Motor neuron (in vitro differentiated cells): ENCODE results near the gene DHCR24. TPM values are rescaled to one million over a fixed set of nuclear protein-coding genes. Genes with fewer than 3 reads are reported as not detected.

Experiments
- ATAC-seq, 8 experiments: fragments of 200-7000 bp; cut with Tn5 transposase; replicated peaks in 6 of 8; 2 replicates each; pipeline ENCODE4 v1.8.0; 2021; ENCODE audit warnings: mild to moderate bottlenecking in 8 of 8, moderate library complexity in 8 of 8
- H3K27ac ChIP-seq, 2 donors: fragments of 250-450 bp; sonication (Bioruptor Pico); 2 replicates each; pipeline ENCODE4 v1.9.0; 2021; ENCODE audit warnings: antibody characterized with exemption in 2 of 2, mild to moderate bottlenecking in 2 of 2, moderate library complexity in 1 of 2
- H3K4me1 ChIP-seq, 2 donors: fragments of 250-450 bp; sonication (Bioruptor Pico); replicated peaks in 1 of 2; 2 replicates each; pipeline ENCODE4 v1.6.1; 2021; ENCODE audit warnings: antibody characterized with exemption in 2 of 2, mild to moderate bottlenecking in 2 of 2, moderate library complexity in 1 of 2
- H3K4me3 ChIP-seq, 5 donors: fragments of 250-450 bp; sonication (Bioruptor Pico); 2 replicates each; pipeline ENCODE4 v1.9.0; 2021; ENCODE audit warnings: antibody characterized with exemption in 5 of 5, mild to moderate bottlenecking in 5 of 5, moderate library complexity in 4 of 5
- WGBS, 10 experiments: fragments of 450-650 bp; shearing (Covaris generic); methylation state at CpG; one replicate each; pipeline ENCODE4 v1.0.0; 2022; 5-methylcytosine and 5-hydroxymethylcytosine counted together
- in situ Hi-C, 9 experiments: fragments of 400-800 bp; cut with MboI; loops; one replicate each; pipeline ENCODE4 v1.15.0; 2021; ENCODE audit warnings: low sequenced_read_pairs in 9 of 9, low pct_unique_long_range_greater_than_20kb in 2 of 9; ENCODE audit not compliant: unreplicated experiment in 9 of 9
- total RNA-seq, 8 experiments: library from RNA; unstranded; fragments of 300-600 nt; gene quantifications; 2 replicates each; pipeline versions ENCODE4 v1.2.3 to v1.2.4, GENCODE V29; 2022

Gene DHCR24
- total RNA-seq, 8 experiments from 2014 or later, result 10.0 to 155 (median 66.3) TPM

GRCh38 chr1:54814571-54814970, 72.4 kb downstream of the DHCR24 start:
- peaks cover 0 to 6% of the 10 kb centered on the region in 2 donors for H3K4me1 ChIP-seq
- no peak overlapping the region for H3K27ac ChIP-seq
- WGBS, 10 experiments, result 83 to 89% (median 89%) methylated on average over 3 to 5 of the region's 5 CpGs; no CpG with 5 or more reads in 7 of the 10 experiments
- H3K4me3 ChIP-seq, result no peak overlapping the region
- in situ Hi-C loops, result loop anchor here in 4 of 9 experiments (25.0 kb wide), 4 partner anchors 152 to 952 kb away; partner anchors contain the start of genes TCEANC2 (in 3 of the 4) and TMEM59 (in 3 of the 4)
- ATAC-seq, result no peak

DNA sequence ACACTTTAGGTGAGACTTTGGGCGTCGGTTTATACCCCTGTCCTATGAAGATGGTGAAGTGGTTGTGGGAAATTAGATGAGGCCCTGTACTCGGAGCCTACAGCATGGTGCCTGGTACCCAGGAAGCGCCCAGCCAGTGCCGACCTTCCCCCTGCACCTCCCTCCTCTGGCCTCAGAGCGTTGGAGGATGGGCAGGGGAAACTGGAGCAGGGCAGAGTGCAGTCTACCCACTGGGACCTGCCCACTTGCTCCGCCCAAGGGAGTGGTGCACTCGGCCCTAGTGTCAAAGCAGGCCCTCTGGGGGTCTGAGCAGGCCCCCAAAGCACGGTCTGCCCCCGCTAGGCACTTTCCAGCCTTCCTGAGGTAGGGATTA, 72.9 kb downstream of the DHCR24 start:
- WGBS, 10 experiments, result 5 to 100% (median 84%) methylated on average over 1 to 8 of the region's 10 CpGs; no CpG with 5 or more reads in 4 of the 10 experiments
- ATAC-seq, result no peak
- H3K4me3 ChIP-seq, result no peak overlapping the region
- no peak overlapping the region for H3K27ac ChIP-seq
- H3K4me1 ChIP-seq, result peaks cover 0 to 6% of the 10 kb centered on the region in 2 donors
- in situ Hi-C loops, result loop anchor here in 4 of 9 experiments (25.0 kb wide), 4 partner anchors 152 to 952 kb away; partner anchors contain the start of genes TCEANC2 (in 3 of the 4) and TMEM59 (in 3 of the 4)

DNA sequence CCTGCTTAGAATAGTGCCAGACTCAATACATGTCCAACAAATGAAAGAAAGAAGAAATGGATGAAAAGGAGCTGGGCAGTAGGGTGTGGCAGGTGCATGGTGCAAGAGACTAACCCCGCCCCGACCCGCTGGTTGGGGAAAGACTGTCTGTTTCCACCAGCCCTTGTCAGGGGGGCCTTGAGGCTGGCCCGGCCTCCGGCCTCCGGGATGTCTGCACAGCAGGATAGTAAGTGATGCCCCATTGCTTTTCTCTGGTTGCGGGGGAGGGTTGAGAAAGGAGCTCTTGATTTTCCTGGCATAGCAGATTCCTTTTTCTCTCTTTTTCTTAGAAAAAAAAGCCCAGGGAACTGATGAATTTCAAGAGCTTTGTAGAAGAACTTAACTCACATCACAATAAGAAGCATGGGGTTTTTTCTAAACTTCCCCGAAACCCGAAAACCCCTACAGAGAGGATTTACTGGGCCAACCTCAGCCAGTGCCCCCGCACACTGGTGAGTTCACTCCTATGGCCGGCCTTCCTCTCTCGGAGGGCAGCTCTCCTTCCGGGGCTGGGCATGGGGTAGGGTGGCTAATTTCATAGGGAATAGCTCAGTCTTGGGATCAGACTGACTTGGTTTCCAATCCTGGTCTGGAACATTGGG, 73.4 kb downstream of the DHCR24 start:
- H3K4me1 ChIP-seq, result peaks cover 0 to 6% of the 10 kb centered on the region in 2 donors
- in situ Hi-C loops, result loop anchor here in 4 of 9 experiments (25.0 kb wide), 4 partner anchors 151 to 951 kb away; partner anchors contain the start of genes TCEANC2 (in 3 of the 4) and TMEM59 (in 3 of the 4)
- ATAC-seq, result no peak
- H3K27ac ChIP-seq, result no peak overlapping the region
- no peak overlapping the region for H3K4me3 ChIP-seq
- WGBS, 10 experiments, result 37 to 100% (median 49%) methylated on average over 1 to 10 of the region's 13 CpGs; no CpG with 5 or more reads in 2 of the 10 experiments

DNA sequence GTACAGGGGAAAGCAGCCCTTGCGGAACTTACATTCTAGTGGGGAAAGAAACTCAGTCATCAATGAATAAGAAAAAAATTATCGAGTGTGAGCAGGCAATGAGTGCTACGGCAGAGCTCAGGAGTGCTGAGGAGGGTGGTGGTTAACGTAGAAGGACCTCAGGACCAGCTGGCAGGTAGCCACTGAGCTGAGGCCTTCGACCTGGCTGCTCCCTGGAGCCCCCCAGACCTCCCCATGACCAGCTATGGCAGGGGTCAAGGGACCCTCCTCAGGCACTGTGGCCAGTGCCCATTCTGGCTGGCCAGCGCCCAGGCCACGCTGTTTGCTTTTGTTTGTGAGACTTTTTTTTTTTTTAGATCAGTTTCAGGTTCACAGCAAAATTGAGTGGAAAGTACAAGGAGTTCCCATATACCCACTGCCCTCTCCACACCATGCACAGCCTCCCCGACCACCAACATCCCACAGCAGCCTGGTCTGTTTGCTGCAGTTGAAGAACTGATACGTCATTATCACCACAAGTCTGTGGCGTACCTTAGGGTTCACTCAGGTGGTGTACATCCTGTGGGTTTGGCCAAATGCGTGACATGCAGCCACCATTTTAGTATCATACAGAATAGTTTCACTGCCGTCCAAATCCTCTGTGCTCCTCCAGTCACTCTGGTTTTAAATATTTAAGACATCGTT, 74.1 kb downstream of the DHCR24 start:
- H3K27ac ChIP-seq, result no peak overlapping the region
- no peak for ATAC-seq
- peaks cover 0 to 6% of the 10 kb centered on the region in 2 donors for H3K4me1 ChIP-seq
- WGBS, 10 experiments, result 45 to 100% (median 74%) methylated on average over 3 to 11 of the region's 13 CpGs; no CpG with 5 or more reads in 1 of the 10 experiments
- H3K4me3 ChIP-seq, result no peak overlapping the region
- in situ Hi-C loops, result loop anchor here in 4 of 9 experiments (25.0 kb wide), 4 partner anchors 151 to 951 kb away; partner anchors contain the start of genes TCEANC2 (in 3 of the 4) and TMEM59 (in 3 of the 4)

DNA sequence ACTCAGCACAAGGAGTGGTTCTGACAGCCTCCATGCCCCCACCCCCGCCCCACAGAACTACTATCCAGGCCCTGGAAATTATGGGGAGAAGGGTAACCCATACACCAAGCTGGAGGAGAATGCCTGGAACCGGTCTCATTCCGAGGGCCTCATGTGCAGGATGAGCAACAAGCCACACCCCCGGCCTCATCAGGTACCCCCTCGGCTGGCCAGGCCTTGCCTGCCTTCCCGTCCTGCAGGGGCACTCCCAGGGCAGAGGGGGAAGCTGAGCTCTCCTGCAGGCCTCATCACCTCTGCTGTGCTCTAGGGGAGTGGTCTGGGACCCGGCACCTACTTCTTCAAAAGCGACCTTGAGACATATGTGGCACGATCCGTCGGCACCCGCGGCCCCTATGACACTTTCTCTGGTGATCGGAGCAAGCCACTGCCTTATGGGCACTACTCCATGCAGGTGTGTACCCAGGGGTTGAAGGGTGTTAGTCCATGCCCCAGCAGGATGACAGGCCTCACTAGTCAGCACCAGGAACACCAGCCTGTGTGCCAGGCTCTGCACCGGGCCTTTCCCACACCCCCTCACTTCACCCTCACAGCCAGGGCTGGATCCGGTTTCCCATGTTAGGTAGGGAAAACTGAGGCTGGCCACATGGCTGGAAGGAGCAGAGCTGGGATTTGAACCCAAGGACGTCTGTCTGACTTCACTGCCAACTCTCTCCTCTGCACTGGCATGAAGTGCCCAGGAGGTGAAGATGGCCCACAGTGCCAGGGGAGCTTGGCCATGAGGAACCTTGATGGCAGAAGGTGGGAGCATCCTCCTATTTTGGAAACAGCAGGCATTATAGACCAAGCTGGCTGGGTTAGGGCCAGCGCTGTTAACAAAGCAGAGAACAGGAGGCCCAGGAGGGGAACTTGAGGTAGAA, 75.0 kb downstream of the DHCR24 start:
- no peak overlapping the region for H3K27ac ChIP-seq
- ATAC-seq, result no peak
- H3K4me1 ChIP-seq, result peaks cover 0 to 6% of the 10 kb centered on the region in 2 donors
- 23 to 100% (median 73%) methylated on average over 1 to 13 of the region's 18 CpGs; no CpG with 5 or more reads in 2 of the 10 experiments for WGBS, 10 experiments
- no peak overlapping the region for H3K4me3 ChIP-seq
- in situ Hi-C loops, result loop anchor here in 4 of 9 experiments (25.0 kb wide), 4 partner anchors 150 to 950 kb away; partner anchors contain the start of genes TCEANC2 (in 3 of the 4) and TMEM59 (in 3 of the 4)

GRCh38 chr1:54811066-54811465, 75.9 kb downstream of the DHCR24 start:
- ATAC-seq, result no peak
- 63 to 96% (median 83%) methylated on average over 2 to 5 of the region's 5 CpGs; no CpG with 5 or more reads in 3 of the 10 experiments for WGBS, 10 experiments
- Histone ChIP-seq H3K4me3 (no peak overlapping the region), H3K4me1 (peaks cover 0 to 6% of the 10 kb centered on the region in 2 donors), H3K27ac (no peak overlapping the region)
- in situ Hi-C loops, result loop anchor here in 4 of 9 experiments (25.0 kb wide), 4 partner anchors 149 to 949 kb away; partner anchors contain the start of genes TCEANC2 (in 3 of the 4) and TMEM59 (in 3 of the 4)

DNA sequence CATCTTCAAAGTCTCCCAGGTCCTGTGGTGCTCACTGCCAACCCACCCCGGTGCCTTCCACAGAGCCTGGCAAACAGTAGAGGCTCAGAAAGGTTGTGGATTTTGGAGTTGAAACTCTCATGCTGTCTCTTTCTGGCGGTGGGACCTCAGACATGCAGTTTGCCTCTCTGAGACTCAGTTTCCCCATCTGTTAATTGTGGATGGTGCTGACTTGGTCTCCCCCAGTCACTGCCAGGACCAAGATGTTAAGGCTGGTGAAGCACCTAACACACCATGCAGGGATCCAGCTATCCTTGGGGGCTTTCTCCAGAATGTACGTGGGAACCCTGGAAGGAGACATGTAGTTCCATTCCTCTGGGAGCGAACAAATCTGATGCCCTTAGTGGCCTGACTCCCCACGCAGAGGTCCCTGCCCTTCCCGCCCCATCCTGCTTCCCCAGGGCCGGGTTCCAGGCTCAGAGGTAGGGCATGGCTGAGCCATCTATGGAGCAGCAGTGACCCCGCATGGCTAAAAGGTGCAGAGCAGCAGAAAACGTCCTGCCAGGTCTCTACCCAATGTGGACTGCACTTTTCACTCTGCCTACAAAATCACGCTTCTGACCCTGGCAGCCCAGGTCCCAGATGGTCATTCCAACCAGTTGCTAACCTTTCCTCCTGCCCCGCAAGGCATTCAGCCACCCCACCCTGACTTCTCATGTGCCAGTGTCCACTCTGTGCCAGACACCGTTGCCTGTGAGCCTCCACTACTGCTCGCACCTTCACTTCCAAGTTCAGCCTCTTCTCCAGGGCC, 76.6 kb downstream of the DHCR24 start:
- peaks cover 0 to 6% of the 10 kb centered on the region in 2 donors for H3K4me1 ChIP-seq
- H3K27ac ChIP-seq, result no peak overlapping the region
- in situ Hi-C loops, result loop anchor here in 4 of 9 experiments (25.0 kb wide), 4 partner anchors 148 to 948 kb away; partner anchors contain the start of genes TCEANC2 (in 3 of the 4) and TMEM59 (in 3 of the 4)
- 39 to 100% (median 59%) methylated on average over 1 to 7 of the region's 13 CpGs; no CpG with 5 or more reads in 2 of the 10 experiments for WGBS, 10 experiments
- ATAC-seq, result peak; percentile 77 to 99 (median 95)
- H3K4me3 ChIP-seq, result no peak overlapping the region

DNA sequence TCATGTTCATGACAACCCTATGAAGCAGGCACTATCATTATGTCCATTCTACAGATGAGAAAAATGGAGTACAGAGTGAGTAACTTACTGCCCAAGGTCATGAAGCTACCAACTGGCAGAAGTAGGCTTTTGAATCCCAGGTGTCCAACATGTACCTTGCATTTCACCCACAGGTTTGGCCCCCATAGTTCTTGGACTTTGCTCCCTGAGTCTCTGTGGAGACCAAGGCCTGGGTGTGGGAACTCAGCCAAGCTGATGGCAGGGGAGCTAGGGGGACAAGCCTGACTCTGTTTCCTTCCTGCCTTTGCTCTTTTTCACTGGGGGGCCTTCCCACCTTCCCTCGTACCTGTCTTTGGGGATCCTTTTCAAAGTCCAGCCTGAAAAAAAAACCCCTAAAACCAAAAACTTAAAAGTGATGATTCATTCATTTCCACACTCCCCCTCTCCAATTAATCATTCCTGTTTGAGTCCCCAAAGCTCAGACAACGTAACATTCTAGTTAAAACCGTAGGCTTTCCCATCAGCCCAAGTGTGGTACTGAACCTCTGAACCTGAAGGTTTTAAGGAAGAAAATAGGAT, 77.4 kb downstream of the DHCR24 start:
- H3K4me3 ChIP-seq, result no peak overlapping the region
- peaks cover 0 to 6% of the 10 kb centered on the region in 2 donors for H3K4me1 ChIP-seq
- no peak overlapping the region for H3K27ac ChIP-seq
- in situ Hi-C loops, result loop anchor here in 4 of 9 experiments (25.0 kb wide), 4 partner anchors 147 to 947 kb away; partner anchors contain the start of genes TCEANC2 (in 3 of the 4) and TMEM59 (in 3 of the 4)
- WGBS, 10 experiments, result 17 to 83% (median 72%) methylated on average over 1 to 3 of the region's 3 CpGs; no CpG with 5 or more reads in 2 of the 10 experiments
- no peak for ATAC-seq

GRCh38 chr1:54808443-54809207, 78.4 kb downstream of the DHCR24 start:
- in situ Hi-C loops, result loop anchor here in 4 of 9 experiments (25.0 kb wide), 4 partner anchors 146 to 946 kb away; partner anchors contain the start of genes TCEANC2 (in 3 of the 4) and TMEM59 (in 3 of the 4)
- no peak overlapping the region for H3K27ac ChIP-seq
- ATAC-seq, result no peak
- peaks cover 0 to 3% of the 10 kb centered on the region in 2 donors for H3K4me1 ChIP-seq
- no peak overlapping the region for H3K4me3 ChIP-seq
- 40 to 100% (median 82%) methylated on average over 1 to 8 of the region's 12 CpGs; no CpG with 5 or more reads in 5 of the 10 experiments for WGBS, 10 experiments

GRCh38 chr1:54807756-54808155, 79.2 kb downstream of the DHCR24 start:
- ATAC-seq, result no peak
- in situ Hi-C loops, result loop anchor here in 4 of 9 experiments (25.0 kb wide), 4 partner anchors 145 to 945 kb away; partner anchors contain the start of genes TCEANC2 (in 3 of the 4) and TMEM59 (in 3 of the 4)
- H3K4me3 ChIP-seq, result no peak overlapping the region
- H3K4me1 ChIP-seq, result no peaks in the 10 kb centered on the region
- WGBS, 10 experiments, result 67 to 100% (median 98%) methylated on average over 1 to 7 of the region's 7 CpGs; no CpG with 5 or more reads in 5 of the 10 experiments
- no peak overlapping the region for H3K27ac ChIP-seq
